HG02943 (cell line): ENCODE data around the gene FOLR2.
"Not testable (repeated sequence)": the region's sequence is repeated elsewhere in the genome, so short reads cannot be mapped to it uniquely, and the experiment has no call there.

Source experiments
- ATAC-seq: cut with Tn5 transposase; IDR thresholded peaks from one replicate; pipeline ENCODE4 v1.9.1; 2021; ENCODE audit warnings: mild to moderate bottlenecking, low read depth, moderate library complexity; ENCODE audit not compliant: unreplicated experiment

FOLR2 gene

GRCh38 chr11:72216638-72217037 lies at the start of gene FOLR2:
Gene FOLR2 (plus strand): TSS chr11:72216794. CDS start chr11:72218585, 1,791 bp downstream.
- ATAC-seq = no peak

GRCh38 chr11:72169046-72169555 lies 47.5 kb upstream of the FOLR2 start:
- not testable (repeated sequence) for ATAC-seq

- ATAC-seq = not testable (repeated sequence)
These were observed 46.8 kb upstream of the FOLR2 start for GRCh38 chr11:72169754-72170153.

GRCh38 chr11:72172043-72172442 lies 44.6 kb upstream of the FOLR2 start:
- ATAC-seq = not testable (repeated sequence)

- no peak for ATAC-seq
These were observed 43.3 kb upstream of the FOLR2 start for GRCh38 chr11:72173291-72173690.

- no peak for ATAC-seq
These were observed 42.1 kb upstream of the FOLR2 start for GRCh38 chr11:72174302-72175070.

- ATAC-seq = no peak
These were observed 38.9 kb upstream of the FOLR2 start for GRCh38 chr11:72177656-72178055.

- ATAC-seq = no peak
These were observed 37.4 kb upstream of the FOLR2 start for GRCh38 chr11:72179049-72179803.

- no peak for ATAC-seq
These were observed 36.7 kb upstream of the FOLR2 start for GRCh38 chr11:72179804-72180396.

- not testable (repeated sequence) for ATAC-seq
These were observed 35.6 kb upstream of the FOLR2 start for GRCh38 chr11:72180892-72181552.

GRCh38 chr11:72181553-72181958 lies 35.0 kb upstream of the FOLR2 start:
- ATAC-seq = not testable (repeated sequence)

GRCh38 chr11:72188267-72188666 lies 28.3 kb upstream of the FOLR2 start:
- ATAC-seq = no peak

GRCh38 chr11:72189455-72190250 lies 26.9 kb upstream of the FOLR2 start:
- no peak for ATAC-seq

- no peak for ATAC-seq
These were observed 25.9 kb upstream of the FOLR2 start for GRCh38 chr11:72190631-72191071.

GRCh38 chr11:72191961-72192381 lies 24.6 kb upstream of the FOLR2 start, which contains the start of gene FOLR1:
Gene FOLR1 (plus strand): TSS chr11:72192140. CDS start chr11:72192174, 34 bp downstream.
- no peak for ATAC-seq

GRCh38 chr11:72195518-72196270 lies 20.9 kb upstream of the FOLR2 start:
- ATAC-seq = no peak

GRCh38 chr11:72201445-72201844 lies 15.1 kb upstream of the FOLR2 start:
- not testable (repeated sequence) for ATAC-seq

GRCh38 chr11:72202571-72202970 lies 14.0 kb upstream of the FOLR2 start:
- ATAC-seq = no peak

GRCh38 chr11:72203163-72203562 lies 13.4 kb upstream of the FOLR2 start:
- ATAC-seq = no peak
